ENCODE data around the gene SLC22A15. TPM values are rescaled to one million over a fixed set of nuclear protein-coding genes. Genes with fewer than 3 reads are reported as not detected.
"Not testable (repeated sequence)": the region's sequence is repeated elsewhere in the genome, so short reads cannot be mapped to it uniquely, and the experiment has no call there.

The SLC22A15 gene
- total RNA-seq, 1 donor from 2014 or later, result 26.8 TPM

DNA sequence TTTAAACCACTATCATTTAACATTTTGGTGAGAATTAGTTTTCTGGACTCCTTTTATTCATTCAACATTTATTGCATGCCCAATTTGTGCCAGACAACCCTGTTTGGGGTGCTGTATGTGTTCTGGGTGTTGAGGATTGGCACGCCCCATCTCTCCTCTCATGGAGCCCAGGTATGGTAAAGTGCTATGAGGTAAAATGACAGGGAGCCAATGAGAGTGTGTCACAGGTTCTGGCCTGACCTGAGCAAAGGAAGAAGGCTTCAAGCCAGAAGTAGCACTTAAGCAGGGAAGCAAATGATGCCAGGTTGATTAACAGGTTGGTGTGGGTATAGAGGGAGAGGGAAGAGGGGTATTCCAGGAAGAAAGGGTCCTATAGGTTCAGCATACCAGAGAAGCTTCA is 21.1 kb upstream of the SLC22A15 start:
- Histone ChIP-seq H3K27me3 (ENCODE audit: low read depth) (no peaks in the 10 kb centered on the region), H3K4me1 (peaks cover 7% of the 10 kb centered on the region), H3K9me3 (no peaks in the 10 kb centered on the region), H3K27ac (no peak overlapping the region), H3K4me3 (no peak overlapping the region), H3K36me3 (no peaks in the 10 kb centered on the region)
- peak; percentile 67 to 68 for ATAC-seq
- DNase-seq, result no peak
- intact Hi-C loops (cut with DNase I), result no loop called here
- TF ChIP-seq, protein P1, sequence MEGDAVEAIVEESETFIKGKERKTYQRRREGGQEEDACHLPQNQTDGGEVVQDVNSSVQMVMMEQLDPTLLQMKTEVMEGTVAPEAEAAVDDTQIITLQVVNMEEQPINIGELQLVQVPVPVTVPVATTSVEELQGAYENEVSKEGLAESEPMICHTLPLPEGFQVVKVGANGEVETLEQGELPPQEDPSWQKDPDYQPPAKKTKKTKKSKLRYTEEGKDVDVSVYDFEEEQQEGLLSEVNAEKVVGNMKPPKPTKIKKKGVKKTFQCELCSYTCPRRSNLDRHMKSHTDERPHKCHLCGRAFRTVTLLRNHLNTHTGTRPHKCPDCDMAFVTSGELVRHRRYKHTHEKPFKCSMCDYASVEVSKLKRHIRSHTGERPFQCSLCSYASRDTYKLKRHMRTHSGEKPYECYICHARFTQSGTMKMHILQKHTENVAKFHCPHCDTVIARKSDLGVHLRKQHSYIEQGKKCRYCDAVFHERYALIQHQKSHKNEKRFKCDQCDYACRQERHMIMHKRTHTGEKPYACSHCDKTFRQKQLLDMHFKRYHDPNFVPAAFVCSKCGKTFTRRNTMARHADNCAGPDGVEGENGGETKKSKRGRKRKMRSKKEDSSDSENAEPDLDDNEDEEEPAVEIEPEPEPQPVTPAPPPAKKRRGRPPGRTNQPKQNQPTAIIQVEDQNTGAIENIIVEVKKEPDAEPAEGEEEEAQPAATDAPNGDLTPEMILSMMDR (IDR thresholded peaks at IDR 0.05), result no peak

DNA sequence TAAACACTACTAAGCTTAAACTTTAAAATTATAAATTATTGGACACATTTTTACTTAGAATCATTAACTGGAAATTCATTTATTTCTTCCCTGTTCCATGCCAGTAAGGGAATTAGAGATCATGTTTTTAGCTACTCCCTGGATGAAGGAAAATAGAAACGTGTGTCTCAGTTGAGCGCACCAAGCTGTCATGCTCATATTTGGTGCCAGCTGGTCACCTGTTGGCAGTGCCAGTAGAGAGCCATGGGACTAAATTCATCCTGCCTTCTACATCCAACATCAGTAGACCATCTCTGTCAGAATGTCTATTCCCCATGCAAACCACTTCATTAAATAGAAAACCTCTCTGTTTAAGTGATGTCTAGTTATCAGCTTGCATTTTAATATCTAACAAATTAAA is 17.4 kb upstream of the SLC22A15 start:
- Histone ChIP-seq H3K36me3 (no peaks in the 10 kb centered on the region), H3K9me3 (no peaks in the 10 kb centered on the region), H3K4me3 (no peak overlapping the region), H3K4me1 (no peaks in the 10 kb centered on the region), H3K27me3 (ENCODE audit: low read depth) (no peaks in the 10 kb centered on the region), H3K27ac (no peak overlapping the region)
- ATAC-seq (no peak), DNase-seq (no peak)
- TF ChIP-seq, protein P1 (IDR thresholded peaks at IDR 0.05), result no peak
- intact Hi-C loops (cut with DNase I), result no loop called here

DNA sequence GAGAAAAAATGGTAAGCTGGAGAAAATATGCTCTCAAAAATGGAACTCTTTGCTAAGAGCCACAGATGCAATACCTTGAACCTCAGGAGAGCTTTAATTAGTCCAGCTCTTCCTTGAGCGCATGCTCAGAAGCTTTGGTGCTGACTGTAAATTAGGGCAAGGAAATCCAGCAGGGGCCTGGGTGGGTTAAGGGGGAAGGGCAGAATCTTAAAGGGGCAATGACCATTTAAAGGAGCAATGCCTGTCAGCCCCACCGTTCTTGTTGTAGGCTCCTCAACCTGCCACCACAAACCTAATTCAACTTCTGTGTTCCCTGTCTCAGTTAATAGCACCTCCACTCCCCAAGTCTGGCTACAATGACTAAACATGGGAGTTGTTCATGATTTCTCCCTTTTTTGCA is 6.8 kb upstream of the SLC22A15 start:
- TF ChIP-seq, protein P1 (IDR thresholded peaks at IDR 0.05), result no peak
- no peak overlapping the region for H3K27ac ChIP-seq
- no peaks in the 10 kb centered on the region for H3K9me3 ChIP-seq
- no peaks in the 10 kb centered on the region for H3K4me1 ChIP-seq
- no peak for DNase-seq
- H3K4me3 ChIP-seq, result no peak overlapping the region
- ATAC-seq, result no peak
- H3K27me3 ChIP-seq (ENCODE audit: low read depth), result no peaks in the 10 kb centered on the region
- intact Hi-C loops (cut with DNase I), result no loop called here
- H3K36me3 ChIP-seq, result no peaks in the 10 kb centered on the region

DNA sequence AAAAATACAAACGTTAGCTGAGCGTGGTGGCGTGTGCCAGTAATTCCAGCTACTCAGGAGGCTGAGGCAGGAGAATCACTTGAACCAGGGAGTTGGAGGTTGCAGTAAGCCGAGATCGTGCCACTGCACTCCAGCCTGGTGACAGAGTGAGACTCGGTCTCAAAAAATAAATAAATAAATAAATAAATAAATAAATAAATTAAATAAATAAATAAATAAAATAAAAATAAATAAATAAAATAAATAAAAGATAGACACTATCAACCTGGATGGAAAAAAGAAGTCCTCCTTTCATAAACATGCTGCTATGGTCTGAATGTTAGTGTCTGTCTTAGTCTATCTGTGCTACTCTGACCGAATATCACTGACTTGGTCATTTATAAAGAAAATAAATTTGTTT is 4.5 kb upstream of the SLC22A15 start:
- not testable (repeated sequence) for DNase-seq; H3K4me1 ChIP-seq; H3K27ac ChIP-seq; H3K27me3 ChIP-seq (ENCODE audit: low read depth); H3K36me3 ChIP-seq; H3K9me3 ChIP-seq; ATAC-seq; H3K4me3 ChIP-seq
- intact Hi-C loops (cut with DNase I), result loop anchor here (10.0 kb wide), 1 partner anchor 157 kb away; no protein-coding TSS in a partner anchor

DNA sequence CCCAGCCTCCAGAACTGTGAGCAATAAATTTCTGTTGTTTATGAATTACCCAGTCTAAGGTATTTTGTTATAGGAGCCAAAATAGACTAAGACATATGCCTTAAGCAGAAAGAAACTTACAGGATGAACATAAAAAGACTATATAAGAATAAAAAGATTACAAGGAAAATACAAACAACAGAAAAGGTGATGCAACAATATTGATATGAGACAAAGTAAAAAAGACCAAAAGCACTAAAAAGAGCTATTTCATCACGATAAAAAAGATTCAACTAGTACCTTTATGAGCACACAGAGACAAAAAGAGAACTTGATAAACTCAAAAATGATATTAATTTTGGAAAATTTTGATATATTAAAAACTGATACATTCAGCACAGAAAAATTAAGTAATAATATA is 3.2 kb upstream of the SLC22A15 start:
- DNase-seq, result no peak
- no peak for ATAC-seq
- intact Hi-C loops (cut with DNase I), result loop anchor here (10.0 kb wide), 1 partner anchor 158 kb away; no protein-coding TSS in a partner anchor
- Histone ChIP-seq H3K27ac (no peak overlapping the region), H3K36me3 (no peaks in the 10 kb centered on the region), H3K9me3 (no peaks in the 10 kb centered on the region), H3K4me3 (no peak overlapping the region), H3K27me3 (ENCODE audit: low read depth) (no peaks in the 10 kb centered on the region), H3K4me1 (peaks cover 10% of the 10 kb centered on the region)
- TF ChIP-seq, protein P1 (IDR thresholded peaks at IDR 0.05), result no peak

DNA sequence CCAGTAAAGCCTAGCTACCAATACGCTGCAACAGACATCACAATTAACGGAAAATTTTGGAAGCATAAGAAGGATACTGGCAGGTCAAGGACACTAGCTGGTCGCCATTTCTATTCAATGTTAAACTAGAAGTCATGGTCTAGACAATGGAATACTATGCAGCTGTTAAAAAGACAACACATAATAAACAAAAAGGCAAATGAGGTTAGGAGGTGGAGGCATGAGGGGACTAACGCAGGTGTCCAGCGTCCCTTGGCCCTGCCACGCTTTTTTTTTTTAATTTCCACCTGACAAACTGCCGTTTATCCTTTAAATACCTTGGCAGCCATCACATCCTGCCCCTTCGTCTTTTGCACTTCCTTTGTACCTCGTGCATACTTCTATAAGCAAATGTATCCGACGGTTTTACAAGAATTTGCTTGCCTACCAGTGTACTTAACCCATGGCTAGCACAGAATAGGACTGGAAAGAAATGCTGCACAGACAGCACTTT is 698 bp upstream of the SLC22A15 start:
- no peak for ATAC-seq
- no peaks in the 10 kb centered on the region for H3K36me3 ChIP-seq
- TF ChIP-seq, protein P1 (IDR thresholded peaks at IDR 0.05), result no peak
- peak overlapping the region; percentile 70 for H3K4me3 ChIP-seq
- intact Hi-C loops (cut with DNase I), result loop anchor here (10.0 kb wide), 1 partner anchor 161 kb away; no protein-coding TSS in a partner anchor
- H3K27ac ChIP-seq, result peak overlapping the region; percentile 87
- H3K9me3 ChIP-seq, result no peaks in the 10 kb centered on the region
- no peak for DNase-seq
- H3K4me1 ChIP-seq, result peaks cover 18% of the 10 kb centered on the region
- H3K27me3 ChIP-seq (ENCODE audit: low read depth), result no peaks in the 10 kb centered on the region

All from lower lobe of right lung (tissue), 2 donors.